Smooth muscle cell (in vitro differentiated cells): ENCODE results near the gene GNAO1. TPM values are rescaled to one million over a fixed set of nuclear protein-coding genes. Genes with fewer than 3 reads are reported as not detected.
A peak's percentile ranks its signal among the peaks of the same experiment; 100 is the strongest.

Experiments used
- DNase-seq: peaks from one replicate; lab custom pipeline; 2025; ENCODE audit not compliant: unreplicated experiment; lab: John Stamatoyannopoulos, UW
- H2AFZ ChIP-seq: fragments of 200-600 bp; sonication (generic); 2 replicates; pipeline ENCODE4 v1.6.0; 2016; ENCODE audit warnings: antibody characterized with exemption, low read depth, mild to moderate bottlenecking
- H3F3A ChIP-seq: fragments of 200-600 bp; sonication (generic); 2 replicates; pipeline ENCODE4 v1.6.0; 2017; ENCODE audit warnings: antibody characterized with exemption, low read depth
- H3K27ac ChIP-seq: fragments of 200-600 bp; sonication (generic); 2 replicates; pipeline ENCODE4 v1.5.1; 2016; ENCODE audit warnings: low read depth, mild to moderate bottlenecking
- H3K27me3 ChIP-seq: fragments of 200-600 bp; sonication (generic); 2 replicates; pipeline ENCODE4 v1.6.1; 2016; ENCODE audit warnings: low read depth, mild to moderate bottlenecking
- H3K36me3 ChIP-seq: fragments of 200-600 bp; sonication (generic); 2 replicates; pipeline ENCODE4 v1.5.1; 2016; ENCODE audit warnings: low read depth
- H3K4me1 ChIP-seq: fragments of 200-600 bp; sonication (generic); 2 replicates; pipeline ENCODE4 v1.5.1; 2016; ENCODE audit warnings: low read depth
- H3K4me2 ChIP-seq: fragments of 200-600 bp; sonication (generic); 2 replicates; pipeline ENCODE4 v1.6.0; 2016; ENCODE audit warnings: mild to moderate bottlenecking
- H3K4me3 ChIP-seq: fragments of 200-600 bp; sonication (generic); 2 replicates; pipeline ENCODE4 v1.5.1; 2016; ENCODE audit warnings: mild to moderate bottlenecking
- H3K79me2 ChIP-seq: fragments of 200-600 bp; sonication (generic); 2 replicates; pipeline ENCODE4 v1.6.0; 2016; ENCODE audit warnings: low read depth, mild to moderate bottlenecking
- H3K9ac ChIP-seq: fragments of 200-600 bp; sonication (generic); 2 replicates; pipeline ENCODE4 v1.6.0; 2016; ENCODE audit warnings: low read depth
- H3K9me3 ChIP-seq: fragments of 200-600 bp; sonication (generic); replicated peaks from 2 replicates; pipeline ENCODE4 v1.5.1; 2016; ENCODE audit warnings: low read depth
- H4K20me1 ChIP-seq: fragments of 200-600 bp; sonication (generic); 2 replicates; pipeline ENCODE4 v1.6.0; 2016; ENCODE audit warnings: low read depth
- WGBS: methylation state at CpG from one replicate; pipeline ENCODE4 v1.1.7; 2016; ENCODE audit warnings: low lambda C conversion rate; 5-methylcytosine and 5-hydroxymethylcytosine counted together
- polyA plus RNA-seq: library from polyadenylated mRNA; unstranded; fragments of >200 nt; fragmentation: Nextera tagmentation; extraction: Ambion mirVana; gene quantifications from 2 replicates; pipeline ENCODE4 v1.2.1, GENCODE V29; 2016
- total RNA-seq: library from RNA; depleted of rRNA; stranded (reverse); fragments of >200 nt; gene quantifications from 2 replicates; pipeline ENCODE4 v1.2.3, GENCODE V29; 2014
- TF ChIP-seq, protein P1 (sequence below): fragments of 200-600 bp; sonication (generic); IDR thresholded peaks from 2 replicates; pipeline ENCODE4 v1.5.1; 2017; ENCODE audit warnings: borderline replicate concordance, mild to moderate bottlenecking, antibody characterized with exemption; ENCODE audit not compliant: insufficient read depth, poor library complexity, severe bottlenecking

The GNAO1 gene
- total and polyA plus RNA-seq, 2 experiments from 2014 or later: 1.7 to 3.7 TPM

DNA sequence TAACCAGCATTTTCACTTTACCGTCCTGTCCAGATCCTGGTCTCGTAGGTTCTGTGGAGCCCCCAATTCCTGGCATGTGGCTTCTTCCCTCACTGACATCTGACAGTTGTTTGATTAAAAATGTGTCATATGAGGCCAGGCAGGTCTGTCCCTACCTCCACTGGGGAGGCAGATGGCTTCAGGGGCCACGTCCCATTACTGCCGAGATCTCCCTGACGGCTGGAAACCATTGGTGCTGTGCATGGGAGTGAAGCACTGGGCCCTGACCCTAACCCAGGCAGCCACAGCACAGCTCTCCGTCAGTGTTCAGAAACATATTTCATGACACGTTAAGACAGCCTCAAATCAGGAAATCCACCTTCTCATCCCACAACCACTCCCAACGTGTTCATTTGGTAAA lies 77.5 kb downstream of the GNAO1 start:
- H3K4me3 ChIP-seq: no peak overlapping the region
- 79% methylated on average over 8 of the region's 8 CpGs for WGBS

DNA sequence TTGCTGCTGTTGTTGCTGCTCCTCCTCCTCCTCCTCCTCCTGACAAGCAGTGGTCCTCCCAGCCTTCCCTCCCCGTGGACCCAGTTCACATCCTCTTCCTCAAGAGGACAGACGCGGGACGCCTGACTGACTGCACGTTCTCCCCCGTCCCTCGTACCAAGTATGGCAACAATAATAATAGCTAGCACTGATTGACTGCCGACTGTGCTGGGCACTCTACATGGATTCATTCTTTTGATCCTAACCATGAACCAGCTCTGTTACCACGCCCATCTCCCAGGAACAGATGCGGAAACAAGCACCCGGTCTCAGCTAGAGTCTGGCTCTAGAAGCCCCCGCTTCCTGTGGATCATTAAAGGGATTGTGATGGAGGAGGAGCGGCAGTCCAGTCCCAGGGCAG lies 78.0 kb downstream of the GNAO1 start:
- TF ChIP-seq, protein P1, sequence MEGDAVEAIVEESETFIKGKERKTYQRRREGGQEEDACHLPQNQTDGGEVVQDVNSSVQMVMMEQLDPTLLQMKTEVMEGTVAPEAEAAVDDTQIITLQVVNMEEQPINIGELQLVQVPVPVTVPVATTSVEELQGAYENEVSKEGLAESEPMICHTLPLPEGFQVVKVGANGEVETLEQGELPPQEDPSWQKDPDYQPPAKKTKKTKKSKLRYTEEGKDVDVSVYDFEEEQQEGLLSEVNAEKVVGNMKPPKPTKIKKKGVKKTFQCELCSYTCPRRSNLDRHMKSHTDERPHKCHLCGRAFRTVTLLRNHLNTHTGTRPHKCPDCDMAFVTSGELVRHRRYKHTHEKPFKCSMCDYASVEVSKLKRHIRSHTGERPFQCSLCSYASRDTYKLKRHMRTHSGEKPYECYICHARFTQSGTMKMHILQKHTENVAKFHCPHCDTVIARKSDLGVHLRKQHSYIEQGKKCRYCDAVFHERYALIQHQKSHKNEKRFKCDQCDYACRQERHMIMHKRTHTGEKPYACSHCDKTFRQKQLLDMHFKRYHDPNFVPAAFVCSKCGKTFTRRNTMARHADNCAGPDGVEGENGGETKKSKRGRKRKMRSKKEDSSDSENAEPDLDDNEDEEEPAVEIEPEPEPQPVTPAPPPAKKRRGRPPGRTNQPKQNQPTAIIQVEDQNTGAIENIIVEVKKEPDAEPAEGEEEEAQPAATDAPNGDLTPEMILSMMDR: no peak
- Histone ChIP-seq H3K36me3 (no peaks in the 10 kb centered on the region), H3K4me2 (peak overlapping the region; percentile 73), H3K27ac (peak overlapping the region; percentile 78), H3K79me2 (no peaks in the 10 kb centered on the region), H3K27me3 (no peaks in the 10 kb centered on the region), H3K9me3 (no peaks in the 10 kb centered on the region), H3F3A (no peaks in the 10 kb centered on the region), H3K4me3 (no peak overlapping the region), H3K4me1 (no peaks in the 10 kb centered on the region), H2AFZ (peak overlapping the region; percentile 60), H4K20me1 (no peaks in the 10 kb centered on the region), H3K9ac (peak overlapping the region; percentile 43)
- 38% methylated on average over 13 of the region's 13 CpGs for WGBS
- no peak for DNase-seq

More for the DNA sequence above, 77.5 kb downstream of the GNAO1 start:
- Histone ChIP-seq H3K79me2 (no peaks in the 10 kb centered on the region), H3K27me3 (no peaks in the 10 kb centered on the region), H3K4me1 (no peaks in the 10 kb centered on the region), H3K4me2 (peak overlapping the region; percentile 73), H3F3A (no peaks in the 10 kb centered on the region), H3K9me3 (no peaks in the 10 kb centered on the region), H3K27ac (peak overlapping the region; percentile 78), H3K36me3 (no peaks in the 10 kb centered on the region), H3K9ac (no peak overlapping the region), H4K20me1 (no peaks in the 10 kb centered on the region), H2AFZ (peak overlapping the region; percentile 60)
- TF ChIP-seq, protein P1: no peak
- DNase-seq: no peak

DNA sequence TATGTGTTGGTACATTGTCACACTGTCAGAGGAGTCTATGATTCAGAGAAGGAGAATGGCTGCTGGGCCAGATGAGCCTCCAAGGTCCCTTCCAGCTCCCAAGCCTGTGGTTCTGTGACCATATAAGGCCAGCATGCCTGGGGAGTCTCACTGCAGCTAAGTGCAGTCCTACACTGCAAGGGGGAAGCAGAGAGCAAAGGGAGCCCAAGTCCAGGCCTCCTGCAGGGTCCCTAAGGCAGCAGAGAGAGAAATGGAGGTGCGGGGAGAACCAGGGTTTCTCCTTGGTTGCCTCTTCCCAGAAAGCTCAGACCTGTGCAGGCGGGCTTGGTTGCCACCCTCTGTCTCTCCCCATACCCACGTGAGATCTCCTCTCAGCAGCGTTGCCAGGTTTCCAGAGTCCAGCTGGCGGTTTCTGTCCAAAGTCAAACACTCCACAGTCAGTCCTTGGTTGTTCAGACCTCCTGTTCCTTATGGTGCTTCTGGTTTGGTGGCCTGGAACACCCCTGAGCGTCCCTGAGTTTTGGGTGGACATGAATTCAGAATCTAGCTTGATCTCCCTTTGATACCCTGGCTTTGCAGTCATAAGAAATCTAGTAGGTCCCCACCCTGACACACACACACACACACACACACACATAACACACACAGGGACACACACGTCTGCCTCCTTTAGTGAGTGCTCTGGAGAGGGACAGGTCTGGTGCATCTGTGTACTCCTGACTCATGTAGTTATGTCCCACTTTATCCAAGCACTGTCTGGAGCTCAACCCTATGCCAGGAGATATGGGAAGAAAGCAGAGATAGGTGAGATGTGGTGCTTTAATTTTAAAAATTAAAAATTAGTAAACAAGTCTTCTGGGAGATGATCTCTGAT lies 78.8 kb downstream of the GNAO1 start:
- Histone ChIP-seq H3K27me3 (no peaks in the 10 kb centered on the region), H3K9me3 (no peaks in the 10 kb centered on the region), H2AFZ (peak overlapping the region; percentile 60), H4K20me1 (no peaks in the 10 kb centered on the region), H3K4me1 (no peaks in the 10 kb centered on the region), H3K4me3 (no peak overlapping the region), H3K4me2 (peak overlapping the region; percentile 73), H3K27ac (peak overlapping the region; percentile 78), H3F3A (no peaks in the 10 kb centered on the region), H3K36me3 (no peaks in the 10 kb centered on the region), H3K9ac (no peak overlapping the region), H3K79me2 (no peaks in the 10 kb centered on the region)
- TF ChIP-seq, protein P1: peak; percentile 30
- DNase-seq: peak; percentile 14
- WGBS: 75% methylated on average over 7 of the region's 7 CpGs

DNA sequence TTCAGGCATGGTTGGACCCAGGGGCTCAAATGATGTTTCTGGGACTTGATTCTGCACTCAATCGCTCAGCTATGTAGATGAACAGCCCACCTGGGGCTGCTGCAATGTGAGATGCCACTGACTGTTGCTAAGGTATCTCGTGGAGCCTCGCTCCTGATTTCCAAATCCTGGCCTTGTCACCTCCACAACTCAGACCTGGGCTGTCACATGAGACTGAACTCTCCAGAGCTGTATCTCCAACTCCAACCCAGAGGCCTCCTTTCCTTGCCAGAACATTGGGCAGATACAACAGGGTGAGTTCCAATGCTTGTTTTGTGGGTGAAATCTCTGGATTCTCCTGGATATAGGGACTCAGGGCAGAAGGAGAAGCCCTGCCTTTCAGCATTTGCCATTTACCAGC lies 79.5 kb downstream of the GNAO1 start:
- WGBS: 93% methylated on average over 3 of the region's 3 CpGs
- Histone ChIP-seq H3F3A (no peaks in the 10 kb centered on the region), H3K79me2 (no peaks in the 10 kb centered on the region), H4K20me1 (no peaks in the 10 kb centered on the region), H3K27ac (peak overlapping the region; percentile 78), H3K4me3 (no peak overlapping the region), H3K27me3 (no peaks in the 10 kb centered on the region), H3K4me2 (no peak overlapping the region), H2AFZ (no peak overlapping the region), H3K9me3 (no peaks in the 10 kb centered on the region), H3K36me3 (no peaks in the 10 kb centered on the region), H3K4me1 (no peaks in the 10 kb centered on the region), H3K9ac (no peak overlapping the region)
- TF ChIP-seq, protein P1: no peak
- DNase-seq: no peak
